Measurements from ENCODE around the gene CYTH3.

Gene CYTH3, protein sequence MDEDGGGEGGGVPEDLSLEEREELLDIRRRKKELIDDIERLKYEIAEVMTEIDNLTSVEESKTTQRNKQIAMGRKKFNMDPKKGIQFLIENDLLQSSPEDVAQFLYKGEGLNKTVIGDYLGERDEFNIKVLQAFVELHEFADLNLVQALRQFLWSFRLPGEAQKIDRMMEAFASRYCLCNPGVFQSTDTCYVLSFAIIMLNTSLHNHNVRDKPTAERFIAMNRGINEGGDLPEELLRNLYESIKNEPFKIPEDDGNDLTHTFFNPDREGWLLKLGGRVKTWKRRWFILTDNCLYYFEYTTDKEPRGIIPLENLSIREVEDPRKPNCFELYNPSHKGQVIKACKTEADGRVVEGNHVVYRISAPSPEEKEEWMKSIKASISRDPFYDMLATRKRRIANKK
- long read RNA-seq, full-length matches to known transcripts: 3 of 12 reads
- long read RNA-seq, partial matches to known transcripts: 1 of 12 reads
- long read RNA-seq, other reads (novel, unspliced or antisense): 8 of 12 reads

DNA sequence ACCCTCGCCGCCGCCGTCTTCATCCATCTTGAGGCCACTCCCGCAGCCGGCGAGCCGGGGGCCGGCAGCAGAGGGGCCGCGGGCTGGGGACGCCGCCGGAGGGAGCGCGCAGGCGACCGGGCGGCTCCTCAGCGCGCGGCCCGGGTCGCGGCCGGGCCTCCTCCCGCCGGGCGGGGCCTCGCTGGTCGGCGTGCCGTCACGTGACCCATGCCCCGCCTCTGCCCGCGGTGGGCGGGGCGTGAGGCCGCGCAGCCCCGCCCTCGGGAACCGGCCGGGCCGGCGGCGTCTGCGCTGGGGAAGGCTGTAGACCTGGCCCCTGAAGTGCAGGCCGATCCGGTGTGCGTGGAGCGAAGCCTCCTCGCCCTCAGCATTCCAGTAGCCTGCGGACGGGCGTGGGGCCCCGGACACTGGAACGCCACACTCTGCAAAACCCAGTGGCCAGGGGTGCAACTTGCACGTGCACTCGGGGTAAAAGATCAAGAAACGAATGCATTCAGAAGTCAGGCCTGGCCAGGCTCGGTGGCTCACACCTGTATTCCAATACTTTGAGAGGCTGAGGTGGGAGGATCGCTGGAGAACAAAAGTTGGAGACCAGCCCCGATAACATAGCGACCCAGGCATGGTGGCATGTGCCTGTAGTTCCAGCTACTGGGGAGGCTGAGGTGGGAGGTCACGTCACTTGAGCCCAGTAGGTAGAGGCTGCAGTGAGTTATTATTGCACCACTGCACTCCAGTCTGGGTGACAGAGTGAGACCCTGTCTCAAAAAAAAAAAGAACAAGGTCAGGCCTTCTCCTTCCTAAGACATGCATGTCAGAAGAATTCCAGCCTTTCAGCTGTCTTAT lies at the start of gene CYTH3:
CYTH3 (minus strand) TSS at position 144 of the 843 bp plus-strand sequence; CDS start at position 27, 117 bp downstream.
- Histone ChIP-seq H3K27me3 (ENCODE audit: insufficient read depth, poor library complexity, severe bottlenecking) (no peaks in the 10 kb centered on the region), H3K27ac (replicated peaks) (peak within 1 kb of the TSS; percentile 47), H3K4me3 (replicated peaks; ENCODE audit: insufficient read depth, low read length) (peak within 1 kb of the TSS; percentile 83)
- DNase-seq (ENCODE audit: low read depth in 1 of 2, low spot score in 1 of 2): peak; percentile 53 to 67
- TF ChIP-seq SPI1 (IDR thresholded peaks at IDR 0.05; ENCODE audit: borderline replicate concordance, low read depth): no peak
- TF ChIP-seq, protein P1, sequence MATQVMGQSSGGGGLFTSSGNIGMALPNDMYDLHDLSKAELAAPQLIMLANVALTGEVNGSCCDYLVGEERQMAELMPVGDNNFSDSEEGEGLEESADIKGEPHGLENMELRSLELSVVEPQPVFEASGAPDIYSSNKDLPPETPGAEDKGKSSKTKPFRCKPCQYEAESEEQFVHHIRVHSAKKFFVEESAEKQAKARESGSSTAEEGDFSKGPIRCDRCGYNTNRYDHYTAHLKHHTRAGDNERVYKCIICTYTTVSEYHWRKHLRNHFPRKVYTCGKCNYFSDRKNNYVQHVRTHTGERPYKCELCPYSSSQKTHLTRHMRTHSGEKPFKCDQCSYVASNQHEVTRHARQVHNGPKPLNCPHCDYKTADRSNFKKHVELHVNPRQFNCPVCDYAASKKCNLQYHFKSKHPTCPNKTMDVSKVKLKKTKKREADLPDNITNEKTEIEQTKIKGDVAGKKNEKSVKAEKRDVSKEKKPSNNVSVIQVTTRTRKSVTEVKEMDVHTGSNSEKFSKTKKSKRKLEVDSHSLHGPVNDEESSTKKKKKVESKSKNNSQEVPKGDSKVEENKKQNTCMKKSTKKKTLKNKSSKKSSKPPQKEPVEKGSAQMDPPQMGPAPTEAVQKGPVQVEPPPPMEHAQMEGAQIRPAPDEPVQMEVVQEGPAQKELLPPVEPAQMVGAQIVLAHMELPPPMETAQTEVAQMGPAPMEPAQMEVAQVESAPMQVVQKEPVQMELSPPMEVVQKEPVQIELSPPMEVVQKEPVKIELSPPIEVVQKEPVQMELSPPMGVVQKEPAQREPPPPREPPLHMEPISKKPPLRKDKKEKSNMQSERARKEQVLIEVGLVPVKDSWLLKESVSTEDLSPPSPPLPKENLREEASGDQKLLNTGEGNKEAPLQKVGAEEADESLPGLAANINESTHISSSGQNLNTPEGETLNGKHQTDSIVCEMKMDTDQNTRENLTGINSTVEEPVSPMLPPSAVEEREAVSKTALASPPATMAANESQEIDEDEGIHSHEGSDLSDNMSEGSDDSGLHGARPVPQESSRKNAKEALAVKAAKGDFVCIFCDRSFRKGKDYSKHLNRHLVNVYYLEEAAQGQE (IDR thresholded peaks at IDR 0.05; ENCODE audit: insufficient replicate concordance, low read depth): no peak
- no peak for TF ChIP-seq POLR2AphosphoS5 (IDR thresholded peaks at IDR 0.05; ENCODE audit: low read depth)
- TF ChIP-seq, protein P2, sequence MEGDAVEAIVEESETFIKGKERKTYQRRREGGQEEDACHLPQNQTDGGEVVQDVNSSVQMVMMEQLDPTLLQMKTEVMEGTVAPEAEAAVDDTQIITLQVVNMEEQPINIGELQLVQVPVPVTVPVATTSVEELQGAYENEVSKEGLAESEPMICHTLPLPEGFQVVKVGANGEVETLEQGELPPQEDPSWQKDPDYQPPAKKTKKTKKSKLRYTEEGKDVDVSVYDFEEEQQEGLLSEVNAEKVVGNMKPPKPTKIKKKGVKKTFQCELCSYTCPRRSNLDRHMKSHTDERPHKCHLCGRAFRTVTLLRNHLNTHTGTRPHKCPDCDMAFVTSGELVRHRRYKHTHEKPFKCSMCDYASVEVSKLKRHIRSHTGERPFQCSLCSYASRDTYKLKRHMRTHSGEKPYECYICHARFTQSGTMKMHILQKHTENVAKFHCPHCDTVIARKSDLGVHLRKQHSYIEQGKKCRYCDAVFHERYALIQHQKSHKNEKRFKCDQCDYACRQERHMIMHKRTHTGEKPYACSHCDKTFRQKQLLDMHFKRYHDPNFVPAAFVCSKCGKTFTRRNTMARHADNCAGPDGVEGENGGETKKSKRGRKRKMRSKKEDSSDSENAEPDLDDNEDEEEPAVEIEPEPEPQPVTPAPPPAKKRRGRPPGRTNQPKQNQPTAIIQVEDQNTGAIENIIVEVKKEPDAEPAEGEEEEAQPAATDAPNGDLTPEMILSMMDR (IDR thresholded peaks at IDR 0.05; ENCODE audit: insufficient read depth, low read length): no peak
- TF ChIP-seq GABPA (IDR thresholded peaks at IDR 0.05; ENCODE audit: low read depth): no peak

DNA sequence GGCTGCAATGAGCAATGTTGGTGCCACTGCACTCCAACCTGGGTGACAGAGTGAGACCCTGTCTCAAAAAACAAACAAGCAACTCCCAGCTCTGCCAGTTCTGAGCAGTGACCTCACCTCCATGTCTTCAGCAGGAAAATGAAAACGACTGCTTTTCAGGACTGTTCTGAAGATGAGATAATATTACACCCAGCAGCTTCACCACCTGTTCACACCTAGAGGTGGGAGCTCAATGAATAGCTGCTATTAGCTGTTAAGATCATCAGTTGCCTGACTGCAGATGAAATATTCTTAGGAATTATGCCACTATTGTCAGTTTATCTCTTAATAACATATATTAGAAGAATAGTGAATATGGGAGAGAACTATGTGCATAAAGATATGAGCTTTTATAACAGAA lies 48.4 kb upstream of the CYTH3 start:
- Histone ChIP-seq H3K4me3 (replicated peaks; ENCODE audit: insufficient read depth, low read length) (no peak overlapping the region), H3K27me3 (ENCODE audit: insufficient read depth, poor library complexity, severe bottlenecking) (no peaks in the 10 kb centered on the region), H3K27ac (replicated peaks) (no peak overlapping the region)
- TF ChIP-seq GABPA (IDR thresholded peaks at IDR 0.05; ENCODE audit: low read depth) (no peak), SPI1 (IDR thresholded peaks at IDR 0.05; ENCODE audit: borderline replicate concordance, low read depth) (no peak), POLR2AphosphoS5 (IDR thresholded peaks at IDR 0.05; ENCODE audit: low read depth) (no peak)
- TF ChIP-seq, protein P2 (IDR thresholded peaks at IDR 0.05; ENCODE audit: insufficient read depth, low read length): no peak
- TF ChIP-seq, protein P1 (IDR thresholded peaks at IDR 0.05; ENCODE audit: insufficient replicate concordance, low read depth): no peak
- no peak for DNase-seq (ENCODE audit: low read depth in 1 of 2, low spot score in 1 of 2)

DNA sequence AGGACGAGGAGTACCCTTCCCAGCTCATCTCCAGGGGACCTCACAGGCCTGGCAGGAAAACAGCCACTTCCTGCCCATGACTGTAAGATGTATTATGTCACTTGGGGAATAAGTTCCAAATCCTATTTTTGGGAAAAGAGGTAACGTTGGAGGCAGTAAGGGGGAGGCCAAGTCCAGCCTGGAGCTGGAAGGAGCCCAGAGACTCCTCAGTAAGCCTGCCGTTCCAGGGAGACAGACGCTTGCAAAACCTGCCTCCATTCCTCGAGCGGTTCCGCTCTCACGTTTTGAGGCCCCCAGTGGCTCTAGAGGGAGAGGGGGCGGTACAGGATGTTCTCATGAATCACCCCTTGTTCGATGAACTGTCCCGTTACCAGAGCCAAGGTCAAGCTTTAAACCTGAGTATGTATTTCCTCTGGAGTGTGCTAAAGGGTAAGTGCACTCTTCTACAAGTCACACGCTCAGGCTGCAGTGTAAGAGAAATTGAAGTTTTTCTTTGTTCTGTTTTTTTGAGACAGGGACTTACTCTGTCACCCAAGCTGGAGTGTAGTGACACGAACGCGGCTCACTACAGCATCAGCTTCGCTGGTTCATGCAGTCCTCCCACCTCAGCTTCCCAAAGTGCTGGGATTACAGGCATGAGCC lies 45.5 kb upstream of the CYTH3 start:
- DNase-seq (ENCODE audit: low read depth in 1 of 2, low spot score in 1 of 2): no peak
- TF ChIP-seq GABPA (IDR thresholded peaks at IDR 0.05; ENCODE audit: low read depth): no peak
- TF ChIP-seq POLR2AphosphoS5 (IDR thresholded peaks at IDR 0.05; ENCODE audit: low read depth): no peak
- TF ChIP-seq, protein P1 (IDR thresholded peaks at IDR 0.05; ENCODE audit: insufficient replicate concordance, low read depth): no peak
- no peak for TF ChIP-seq SPI1 (IDR thresholded peaks at IDR 0.05; ENCODE audit: borderline replicate concordance, low read depth)
- TF ChIP-seq, protein P2 (IDR thresholded peaks at IDR 0.05; ENCODE audit: insufficient read depth, low read length): no peak
- Histone ChIP-seq H3K4me3 (replicated peaks; ENCODE audit: insufficient read depth, low read length) (no peak overlapping the region), H3K27me3 (ENCODE audit: insufficient read depth, poor library complexity, severe bottlenecking) (no peaks in the 10 kb centered on the region), H3K27ac (replicated peaks) (no peak overlapping the region)

All from HL-60 (cell line).